ENCODE results near the gene GLRX5.

DNA sequence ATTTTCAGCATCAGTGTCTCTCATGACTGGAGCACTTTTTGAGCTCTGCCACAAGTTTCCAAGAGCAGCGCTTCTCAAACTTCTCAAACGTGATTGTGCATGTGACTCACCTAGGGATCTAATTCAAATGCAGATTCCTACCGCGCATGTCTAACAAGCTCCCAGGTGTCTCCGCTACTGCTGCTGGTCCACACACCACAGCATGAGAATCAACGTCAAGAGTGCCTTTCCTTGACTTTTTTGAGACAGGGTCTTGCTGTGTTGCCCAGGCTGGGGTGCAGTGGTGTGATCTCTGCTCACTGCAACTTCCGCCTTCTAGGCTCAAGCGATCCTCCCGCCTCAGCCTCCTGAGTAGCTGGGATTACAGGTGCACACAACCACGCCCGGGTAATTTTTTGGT is 22.4 kb downstream of the GLRX5 start:
- no peak for TF ChIP-seq CTCF (IDR thresholded peaks at IDR 0.05 in 8 of 11, conservative IDR thresholded peaks at IDR 0.05 in 3 of 11)
- no peak for TF ChIP-seq POLR2AphosphoS5 (IDR thresholded peaks at IDR 0.05)
- no peak for TF ChIP-seq POLR2A (IDR thresholded peaks at IDR 0.05)

All from spleen (tissue), 7 donors.